ENCODE results near the gene DYNLRB2.

The DYNLRB2 gene

GRCh38 chr16:80540516-80541305 is at the start of gene DYNLRB2:
TSS of gene DYNLRB2 (plus strand) at chr16:80540993. CDS start at chr16:80541077, 84 bp downstream.
- DNase-seq (ENCODE audit: low read depth), result peak; percentile 82
- no peak for TF ChIP-seq CTCF (IDR thresholded peaks at IDR 0.05; ENCODE audit: low read depth, low read length, missing control alignments)

GRCh38 chr16:80500116-80500859 is 40.5 kb upstream of the DYNLRB2 start:
- no peak overlapping the region for H3K4me3 ChIP-seq (ENCODE audit: low read depth, low read length)
- no peak for TF ChIP-seq CTCF (IDR thresholded peaks at IDR 0.05; ENCODE audit: low read depth, low read length, missing control alignments)
- DNase-seq (ENCODE audit: low read depth), result no peak

More at GRCh38 chr16:80540516-80541305, at the start of gene DYNLRB2:
- peak within 1 kb of the TSS; percentile 49 for H3K4me3 ChIP-seq (ENCODE audit: low read depth, low read length)

- no peak for DNase-seq (ENCODE audit: low read depth)
- no peak overlapping the region for H3K4me3 ChIP-seq (ENCODE audit: low read depth, low read length)
- TF ChIP-seq CTCF (IDR thresholded peaks at IDR 0.05; ENCODE audit: low read depth, low read length, missing control alignments), result no peak
These were observed 39.8 kb upstream of the DYNLRB2 start for GRCh38 chr16:80500961-80501525.

GRCh38 chr16:80503107-80503506 is 37.7 kb upstream of the DYNLRB2 start:
- no peak for DNase-seq (ENCODE audit: low read depth)
- no peak overlapping the region for H3K4me3 ChIP-seq (ENCODE audit: low read depth, low read length)
- TF ChIP-seq CTCF (IDR thresholded peaks at IDR 0.05; ENCODE audit: low read depth, low read length, missing control alignments), result no peak

GRCh38 chr16:80507538-80507937 is 33.3 kb upstream of the DYNLRB2 start:
- DNase-seq (ENCODE audit: low read depth), result no peak
- H3K4me3 ChIP-seq (ENCODE audit: low read depth, low read length), result no peak overlapping the region
- no peak for TF ChIP-seq CTCF (IDR thresholded peaks at IDR 0.05; ENCODE audit: low read depth, low read length, missing control alignments)

DNA sequence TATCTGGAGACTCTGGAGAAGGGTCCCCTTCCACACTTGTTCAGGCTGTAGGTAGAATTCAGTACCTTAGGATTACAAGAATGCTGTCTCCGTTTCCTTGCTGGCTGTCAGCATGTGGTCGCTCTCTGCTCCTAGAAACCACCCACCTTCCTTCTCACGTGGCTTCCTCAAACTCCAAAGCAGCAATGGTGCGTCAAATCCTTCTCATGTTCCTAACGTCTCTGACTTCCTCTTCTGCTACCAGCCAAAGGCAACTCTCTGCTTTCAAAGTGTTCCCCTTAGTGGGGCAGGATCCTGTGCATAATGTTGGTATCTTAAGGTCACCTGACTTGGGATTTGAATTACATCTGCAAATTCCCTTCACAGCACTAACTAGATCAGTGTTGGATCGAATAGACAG is 30.9 kb upstream of the DYNLRB2 start:
- no peak for DNase-seq (ENCODE audit: low read depth)
- no peak for TF ChIP-seq CTCF (IDR thresholded peaks at IDR 0.05; ENCODE audit: low read depth, low read length, missing control alignments)
- H3K4me3 ChIP-seq (ENCODE audit: low read depth, low read length), result no peak overlapping the region
